H9 (cell line): Measurements from ENCODE around the gene MEGF10. TPM values are rescaled to one million over a fixed set of nuclear protein-coding genes. Genes with fewer than 3 reads are reported as not detected.

Experiments
- DNase-seq: peaks from one replicate; pipeline ENCODE4 v3.0.0-alpha.2; 2017
- H2AFZ ChIP-seq: one replicate; pipeline ENCODE4 v1.6.1; 2013; ENCODE audit warnings: mild to moderate bottlenecking, low read length, control low read depth, moderate library complexity
- H2AK5ac ChIP-seq: 2 replicates; pipeline ENCODE4 v1.6.1; 2013; ENCODE audit warnings: low read length, control low read depth, mixed read lengths; ENCODE audit not compliant: insufficient read length
- H2BK120ac ChIP-seq: one replicate; pipeline ENCODE4 v1.6.1; 2013; ENCODE audit warnings: low read depth, mild to moderate bottlenecking, low read length, control low read depth, inconsistent platforms; ENCODE audit not compliant: poor library complexity, severe bottlenecking
- H2BK12ac ChIP-seq: 2 replicates; pipeline ENCODE4 v1.6.1; 2013; ENCODE audit warnings: low read length, control low read depth, mixed read lengths, low read depth; ENCODE audit not compliant: insufficient read length
- H2BK15ac ChIP-seq: 2 replicates; pipeline ENCODE4 v1.6.1; 2013; ENCODE audit warnings: low read depth, low read length, control low read depth
- H2BK20ac ChIP-seq: one replicate; pipeline ENCODE4 v1.6.1; 2013; ENCODE audit warnings: low read depth, mild to moderate bottlenecking, low read length, control low read depth, inconsistent platforms; ENCODE audit not compliant: poor library complexity, severe bottlenecking
- H2BK5ac ChIP-seq: 2 replicates; pipeline ENCODE4 v1.6.1; 2013; ENCODE audit warnings: low read length, control low read depth, mixed read lengths; ENCODE audit not compliant: insufficient read length
- H3K14ac ChIP-seq: 2 replicates; pipeline ENCODE4 v1.6.1; 2013; ENCODE audit warnings: low read length, control low read depth; ENCODE audit not compliant: insufficient read depth
- H3K18ac ChIP-seq: 2 replicates; pipeline ENCODE4 v1.6.1; 2013; ENCODE audit warnings: low read depth, mild to moderate bottlenecking, mixed read lengths, low read length, control low read depth; ENCODE audit not compliant: insufficient read length
- H3K23ac ChIP-seq: 2 replicates; pipeline ENCODE4 v1.6.1; 2013; ENCODE audit warnings: low read length, control low read depth, mixed read lengths, low read depth; ENCODE audit not compliant: insufficient read length
- H3K23me2 ChIP-seq: 2 replicates; pipeline ENCODE4 v1.6.1; 2013; ENCODE audit warnings: low read depth, mild to moderate bottlenecking, mixed read lengths, low read length, control low read depth; ENCODE audit not compliant: insufficient read length, poor library complexity, severe bottlenecking
- H3K27ac ChIP-seq: 2 replicates; pipeline ENCODE4 v1.5.1; 2013; ENCODE audit warnings: low read length, control low read depth, mixed read lengths, low read depth; ENCODE audit not compliant: insufficient read length
- H3K27me3 ChIP-seq: 2 replicates; pipeline ENCODE4 v1.6.1; 2013; ENCODE audit warnings: low read length, control low read depth, inconsistent platforms; ENCODE audit not compliant: insufficient read depth
- H3K4ac ChIP-seq: 2 replicates; pipeline ENCODE4 v1.6.1; 2013; ENCODE audit warnings: low read depth, mild to moderate bottlenecking, control low read depth, inconsistent platforms, low read length, moderate library complexity
- H3K4me1 ChIP-seq: 2 replicates; pipeline ENCODE4 v1.6.1; 2013; ENCODE audit warnings: low read length, control low read depth, inconsistent platforms; ENCODE audit not compliant: insufficient read depth
- H3K4me2 ChIP-seq: 2 replicates; pipeline ENCODE4 v1.6.1; 2013; ENCODE audit warnings: low read length, control low read depth, mixed read lengths; ENCODE audit not compliant: insufficient read length, insufficient read depth
- H3K56ac ChIP-seq: 2 replicates; pipeline ENCODE4 v1.6.1; 2013; ENCODE audit warnings: low read depth, mild to moderate bottlenecking, mixed read lengths, low read length, control low read depth; ENCODE audit not compliant: insufficient read length
- H3K79me1 ChIP-seq: 2 replicates; pipeline ENCODE4 v1.6.1; 2013; ENCODE audit warnings: low read depth, mild to moderate bottlenecking, moderate library complexity, low read length, control low read depth, inconsistent platforms; ENCODE audit not compliant: insufficient read depth, poor library complexity, severe bottlenecking
- H3K79me2 ChIP-seq: 2 replicates; pipeline ENCODE4 v1.6.1; 2013; ENCODE audit warnings: low read length, control low read depth, inconsistent platforms; ENCODE audit not compliant: insufficient read depth
- H3K9ac ChIP-seq: 2 replicates; pipeline ENCODE4 v1.6.1; 2013; ENCODE audit warnings: low read length, control low read depth, mixed read lengths; ENCODE audit not compliant: insufficient read length; ENCODE audit errors: extremely low read depth
- H3K9me3 ChIP-seq: one replicate; pipeline ENCODE4 v1.6.1; 2013; ENCODE audit warnings: low read depth, low read length, inconsistent platforms; ENCODE audit not compliant: control insufficient read depth
- H3T11ph ChIP-seq: one replicate; pipeline ENCODE4 v1.6.1; 2013; ENCODE audit warnings: mild to moderate bottlenecking, low read length, control low read depth, inconsistent platforms
- H4K20me1 ChIP-seq: one replicate; pipeline ENCODE4 v1.6.1; 2013; ENCODE audit not compliant: control insufficient read depth, insufficient read length, insufficient read depth
- H4K5ac ChIP-seq: 2 replicates; pipeline ENCODE4 v1.6.1; 2013; ENCODE audit warnings: low read depth, mild to moderate bottlenecking, mixed read lengths, low read length, control low read depth; ENCODE audit not compliant: insufficient read length
- H4K8ac ChIP-seq: replicated peaks from 2 replicates; pipeline ENCODE4 v1.6.1; 2013; ENCODE audit warnings: low read length, control low read depth, mixed read lengths, low read depth; ENCODE audit not compliant: insufficient read length
- H4K91ac ChIP-seq: 2 replicates; pipeline ENCODE4 v1.6.1; 2013; ENCODE audit warnings: low read depth, mild to moderate bottlenecking, moderate library complexity, mixed read lengths, low read length, control low read depth; ENCODE audit not compliant: insufficient read length
- H3K27ac Mint-ChIP-seq, 3 experiments: 2 replicates in 2 of 3; 3 replicates in 1 of 3; pipeline ENCODE4 v1.8.0; 2020 to 2021; ENCODE audit warnings: mixed read lengths in 3 of 3, mild to moderate bottlenecking in 1 of 3, moderate library complexity in 1 of 3
- H3K27me3 Mint-ChIP-seq: 2 replicates; pipeline ENCODE4 v1.8.0; 2021; ENCODE audit warnings: low read depth, mild to moderate bottlenecking, moderate library complexity, mixed read lengths
- H3K36me3 Mint-ChIP-seq, 3 experiments: 2 replicates in 2 of 3; 3 replicates in 1 of 3; pipeline ENCODE4 v1.8.0; 2020 to 2021; ENCODE audit warnings: low read depth in 3 of 3, mixed read lengths in 3 of 3; ENCODE audit not compliant: insufficient read depth in 1 of 3
- H3K4me1 Mint-ChIP-seq, 2 experiments: 2 replicates each; pipeline ENCODE4 v1.8.0; 2020; ENCODE audit warnings: mixed read lengths in 2 of 2
- H3K4me3 Mint-ChIP-seq, 2 experiments: 2 replicates in 1 of 2; 3 replicates in 1 of 2; pipeline ENCODE4 v1.8.0; 2020 to 2021; ENCODE audit warnings: mild to moderate bottlenecking in 2 of 2, mixed read lengths in 2 of 2, moderate library complexity in 1 of 2
- H3K9me3 Mint-ChIP-seq, 2 experiments: 2 replicates in 1 of 2; 3 replicates in 1 of 2; pipeline ENCODE4 v1.8.0; 2020; ENCODE audit warnings: mild to moderate bottlenecking in 2 of 2, mixed read lengths in 2 of 2, moderate library complexity in 1 of 2
- WGBS: extraction: QIAGEN DNeasy Blood & Tissue Kit; methylation state at CpG from one replicate; pipeline ENCODE4 v1.1.7; 2013; ENCODE audit warnings: missing lambda C conversion rate, low lambda C conversion rate, mixed read lengths; ENCODE audit not compliant: insufficient read length; ENCODE audit errors: extremely low coverage; 5-methylcytosine and 5-hydroxymethylcytosine counted together
- long read RNA-seq: library from polyadenylated mRNA; unstranded; transcript quantifications from one replicate; pipeline ENCODE4 v2.0.0, GENCODE V29; 2020
- total RNA-seq: library from RNA; stranded (reverse); gene quantifications from 2 replicates; pipeline ENCODE4 v1.2.1, GENCODE V29; 2021
- TF ChIP-seq, protein P1 (sequence below): fragments of 200-600 bp; sonication (generic); conservative IDR thresholded peaks from 3 replicates; pipeline ENCODE4 v1.8.0; 2021; ENCODE audit warnings: antibody characterized with exemption, mild to moderate bottlenecking

The MEGF10 gene
- 36.5 and 38.5 TPM in 2 replicates for total RNA-seq
- long read RNA-seq, full-length matches to known transcripts, result 28 of 70 reads
- long read RNA-seq, partial matches to known transcripts, result 28 of 70 reads
- long read RNA-seq, other reads (novel, unspliced or antisense), result 14 of 70 reads

DNA sequence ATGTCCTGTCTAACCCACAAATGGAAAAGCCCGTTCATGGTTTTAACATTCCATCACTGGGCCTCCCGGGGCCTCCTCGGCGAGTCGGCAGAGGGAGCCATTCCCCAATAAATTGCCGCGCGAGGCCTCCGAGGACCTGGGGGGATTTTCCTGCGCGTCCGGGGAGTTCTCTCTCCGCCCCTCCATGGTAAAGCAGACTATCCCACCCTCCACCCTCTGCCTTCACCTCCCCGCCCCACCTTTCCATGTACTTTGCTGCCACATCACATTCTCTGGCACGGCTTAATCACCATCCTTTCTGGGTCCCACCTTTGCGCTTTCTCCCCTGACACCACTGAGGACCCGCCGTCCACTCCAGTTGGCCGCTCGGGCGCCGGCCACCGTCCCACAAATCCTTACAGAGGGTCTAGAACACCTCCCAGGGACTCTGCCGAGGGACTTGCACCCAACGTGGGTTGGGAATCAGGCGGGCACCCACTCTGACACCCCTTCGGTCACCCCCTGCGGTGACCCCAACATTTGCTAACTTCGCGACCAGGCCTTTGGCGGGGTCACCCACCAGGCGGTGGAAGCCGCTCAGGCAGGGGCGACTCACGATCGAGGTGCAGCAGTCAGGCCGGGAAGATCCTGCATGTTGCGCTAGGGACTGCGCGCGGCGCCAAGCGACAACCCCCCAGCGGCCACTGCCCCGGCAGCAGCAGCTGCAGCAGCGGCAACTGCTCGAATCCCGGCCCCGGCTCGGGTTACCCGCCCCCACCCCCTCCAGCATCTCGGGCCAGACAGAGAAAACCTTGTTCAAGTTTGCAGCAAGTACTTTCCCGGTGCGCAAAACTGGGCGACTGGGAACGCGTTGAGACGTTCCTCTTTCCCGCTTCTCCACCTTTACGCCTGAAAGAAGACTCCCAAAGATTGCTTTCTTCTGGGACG lies at the start of gene MEGF10:
Gene MEGF10 (plus strand): TSS at position 778 of the 927 bp plus-strand sequence. CDS start 40,513 bp downstream, outside the sequence.
- no CpG with 5 or more reads among the region's 61 CpGs for WGBS
- TF ChIP-seq, protein P1, sequence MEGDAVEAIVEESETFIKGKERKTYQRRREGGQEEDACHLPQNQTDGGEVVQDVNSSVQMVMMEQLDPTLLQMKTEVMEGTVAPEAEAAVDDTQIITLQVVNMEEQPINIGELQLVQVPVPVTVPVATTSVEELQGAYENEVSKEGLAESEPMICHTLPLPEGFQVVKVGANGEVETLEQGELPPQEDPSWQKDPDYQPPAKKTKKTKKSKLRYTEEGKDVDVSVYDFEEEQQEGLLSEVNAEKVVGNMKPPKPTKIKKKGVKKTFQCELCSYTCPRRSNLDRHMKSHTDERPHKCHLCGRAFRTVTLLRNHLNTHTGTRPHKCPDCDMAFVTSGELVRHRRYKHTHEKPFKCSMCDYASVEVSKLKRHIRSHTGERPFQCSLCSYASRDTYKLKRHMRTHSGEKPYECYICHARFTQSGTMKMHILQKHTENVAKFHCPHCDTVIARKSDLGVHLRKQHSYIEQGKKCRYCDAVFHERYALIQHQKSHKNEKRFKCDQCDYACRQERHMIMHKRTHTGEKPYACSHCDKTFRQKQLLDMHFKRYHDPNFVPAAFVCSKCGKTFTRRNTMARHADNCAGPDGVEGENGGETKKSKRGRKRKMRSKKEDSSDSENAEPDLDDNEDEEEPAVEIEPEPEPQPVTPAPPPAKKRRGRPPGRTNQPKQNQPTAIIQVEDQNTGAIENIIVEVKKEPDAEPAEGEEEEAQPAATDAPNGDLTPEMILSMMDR, result peak; percentile 83
- Histone ChIP-seq H3K9me3 (no peaks in the 10 kb centered on the region), H2AK5ac (no peak within 1 kb of the TSS), H2BK15ac (no peak within 1 kb of the TSS), H3K56ac (no peak within 1 kb of the TSS), H4K20me1 (no peaks in the 10 kb centered on the region), H4K91ac (no peak within 1 kb of the TSS), H3T11ph (no peak within 1 kb of the TSS), H2BK5ac (no peak within 1 kb of the TSS), H3K23me2 (peaks cover 14% of the 10 kb centered on the region), H3K14ac (peak within 1 kb of the TSS; percentile 7; the same call in 1 of the 2 replicates), H3K18ac (no peak within 1 kb of the TSS), H4K5ac (no peak within 1 kb of the TSS), H3K27ac (no peak within 1 kb of the TSS), H2BK20ac (no peak within 1 kb of the TSS), H2BK12ac (no peak within 1 kb of the TSS), H3K27me3 (no peaks in the 10 kb centered on the region), H2AFZ (no peak within 1 kb of the TSS), H2BK120ac (no peak within 1 kb of the TSS), H3K4ac (no peak within 1 kb of the TSS), H3K79me1 (no peaks in the 10 kb centered on the region), H4K8ac (no peak within 1 kb of the TSS), H3K4me2 (peak within 1 kb of the TSS; percentile 97), H3K9ac (peak within 1 kb of the TSS; percentile 68), H3K4me1 (peaks cover 6% of the 10 kb centered on the region; the same call in 1 of the 2 replicates), H3K23ac (no peak within 1 kb of the TSS), H3K79me2 (peaks cover 9% of the 10 kb centered on the region; the same call in 1 of the 2 replicates)
- H3K27ac Mint-ChIP-seq, result peak within 1 kb of the TSS; percentile 69 to 93 (median 89); a peak in 6 of 7 replicates
- peaks cover 11 to 12% of the 10 kb centered on the region in 2 experiments for H3K9me3 Mint-ChIP-seq
- peak within 1 kb of the TSS; percentile 92 to 93 for H3K4me3 Mint-ChIP-seq
- peaks cover 2% of the 10 kb centered on the region; the same call in 1 of the 2 replicates for H3K27me3 Mint-ChIP-seq
- H3K36me3 Mint-ChIP-seq, result peaks cover 8 to 23% (median 8%) of the 10 kb centered on the region in 3 experiments; a peak in 5 of 7 replicates
- peak; percentile 85 for DNase-seq
- H3K4me1 Mint-ChIP-seq, result peaks cover 34 to 42% of the 10 kb centered on the region in 2 experiments
